WTC11 (cell line): ENCODE results near the gene KCTD16.

Experiments used
- CREB1 ChIP-seq: sonication (generic); formaldehyde crosslinking; IDR thresholded peaks from 2 replicates; pipeline ENCODE4 v1.8.0; 2023; ENCODE audit warnings: mild to moderate bottlenecking, missing genetic modification reagents
- PRRX2 ChIP-seq: fragments of 250-450 bp; sonication (Bioruptor Pico); IDR thresholded peaks from 2 replicates; pipeline ENCODE4 v1.8.0; 2021; ENCODE audit warnings: mild to moderate bottlenecking
- ZBTB21 ChIP-seq: sonication (generic); formaldehyde crosslinking; IDR thresholded peaks from 2 replicates; pipeline ENCODE4 v1.8.1; 2023; ENCODE audit warnings: mild to moderate bottlenecking, missing genetic modification reagents, borderline replicate concordance
- TF ChIP-seq, protein P1 (sequence below): sonication (generic); formaldehyde crosslinking; IDR thresholded peaks from 2 replicates; pipeline ENCODE4 v1.8.1; 2023; ENCODE audit warnings: mild to moderate bottlenecking, missing genetic modification reagents
- TF ChIP-seq, protein P2 (sequence below): fragments of 200-600 bp; IDR thresholded peaks from 2 replicates; pipeline ENCODE4 v1.8.0; 2022; ENCODE audit warnings: antibody characterized with exemption
- TF ChIP-seq, protein P3 (sequence below): sonication (generic); formaldehyde crosslinking; IDR thresholded peaks from 2 replicates; pipeline ENCODE4 v1.8.1; 2022; ENCODE audit warnings: low read depth, missing genetic modification reagents, borderline replicate concordance

DNA sequence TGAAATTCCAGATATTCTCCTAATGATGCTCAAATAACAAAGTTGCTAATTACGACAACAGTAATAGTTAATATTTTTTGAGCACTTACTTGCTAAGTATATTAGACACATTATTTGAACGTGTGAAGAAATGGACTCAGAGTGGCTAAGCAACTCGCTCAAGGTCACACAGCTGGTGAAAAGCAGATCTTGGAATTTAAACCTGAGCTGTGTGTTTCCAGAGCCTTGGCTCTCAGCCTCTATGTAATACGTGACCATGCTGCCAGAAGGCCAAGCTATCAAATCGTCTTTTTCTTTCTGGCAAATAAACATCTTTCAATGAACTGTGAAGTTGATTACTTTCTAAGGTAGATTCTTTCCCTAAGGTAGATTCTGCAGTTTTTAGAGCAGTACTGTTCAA lies 61.6 kb downstream of the KCTD16 start:
- TF ChIP-seq, protein P1, sequence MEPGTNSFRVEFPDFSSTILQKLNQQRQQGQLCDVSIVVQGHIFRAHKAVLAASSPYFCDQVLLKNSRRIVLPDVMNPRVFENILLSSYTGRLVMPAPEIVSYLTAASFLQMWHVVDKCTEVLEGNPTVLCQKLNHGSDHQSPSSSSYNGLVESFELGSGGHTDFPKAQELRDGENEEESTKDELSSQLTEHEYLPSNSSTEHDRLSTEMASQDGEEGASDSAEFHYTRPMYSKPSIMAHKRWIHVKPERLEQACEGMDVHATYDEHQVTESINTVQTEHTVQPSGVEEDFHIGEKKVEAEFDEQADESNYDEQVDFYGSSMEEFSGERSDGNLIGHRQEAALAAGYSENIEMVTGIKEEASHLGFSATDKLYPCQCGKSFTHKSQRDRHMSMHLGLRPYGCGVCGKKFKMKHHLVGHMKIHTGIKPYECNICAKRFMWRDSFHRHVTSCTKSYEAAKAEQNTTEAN: no peak
- TF ChIP-seq, protein P2, sequence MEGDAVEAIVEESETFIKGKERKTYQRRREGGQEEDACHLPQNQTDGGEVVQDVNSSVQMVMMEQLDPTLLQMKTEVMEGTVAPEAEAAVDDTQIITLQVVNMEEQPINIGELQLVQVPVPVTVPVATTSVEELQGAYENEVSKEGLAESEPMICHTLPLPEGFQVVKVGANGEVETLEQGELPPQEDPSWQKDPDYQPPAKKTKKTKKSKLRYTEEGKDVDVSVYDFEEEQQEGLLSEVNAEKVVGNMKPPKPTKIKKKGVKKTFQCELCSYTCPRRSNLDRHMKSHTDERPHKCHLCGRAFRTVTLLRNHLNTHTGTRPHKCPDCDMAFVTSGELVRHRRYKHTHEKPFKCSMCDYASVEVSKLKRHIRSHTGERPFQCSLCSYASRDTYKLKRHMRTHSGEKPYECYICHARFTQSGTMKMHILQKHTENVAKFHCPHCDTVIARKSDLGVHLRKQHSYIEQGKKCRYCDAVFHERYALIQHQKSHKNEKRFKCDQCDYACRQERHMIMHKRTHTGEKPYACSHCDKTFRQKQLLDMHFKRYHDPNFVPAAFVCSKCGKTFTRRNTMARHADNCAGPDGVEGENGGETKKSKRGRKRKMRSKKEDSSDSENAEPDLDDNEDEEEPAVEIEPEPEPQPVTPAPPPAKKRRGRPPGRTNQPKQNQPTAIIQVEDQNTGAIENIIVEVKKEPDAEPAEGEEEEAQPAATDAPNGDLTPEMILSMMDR: no peak
- TF ChIP-seq, protein P3, sequence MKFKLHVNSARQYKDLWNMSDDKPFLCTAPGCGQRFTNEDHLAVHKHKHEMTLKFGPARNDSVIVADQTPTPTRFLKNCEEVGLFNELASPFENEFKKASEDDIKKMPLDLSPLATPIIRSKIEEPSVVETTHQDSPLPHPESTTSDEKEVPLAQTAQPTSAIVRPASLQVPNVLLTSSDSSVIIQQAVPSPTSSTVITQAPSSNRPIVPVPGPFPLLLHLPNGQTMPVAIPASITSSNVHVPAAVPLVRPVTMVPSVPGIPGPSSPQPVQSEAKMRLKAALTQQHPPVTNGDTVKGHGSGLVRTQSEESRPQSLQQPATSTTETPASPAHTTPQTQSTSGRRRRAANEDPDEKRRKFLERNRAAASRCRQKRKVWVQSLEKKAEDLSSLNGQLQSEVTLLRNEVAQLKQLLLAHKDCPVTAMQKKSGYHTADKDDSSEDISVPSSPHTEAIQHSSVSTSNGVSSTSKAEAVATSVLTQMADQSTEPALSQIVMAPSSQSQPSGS: no peak
- TF ChIP-seq PRRX2 (no peak), ZBTB21 (CRISPR knock-in tag) (no peak), CREB1 (no peak)
